ENCODE measurements around the gene SLC22A5.
A peak's percentile ranks its signal among the peaks of the same experiment; 100 is the strongest.

The SLC22A5 gene

DNA sequence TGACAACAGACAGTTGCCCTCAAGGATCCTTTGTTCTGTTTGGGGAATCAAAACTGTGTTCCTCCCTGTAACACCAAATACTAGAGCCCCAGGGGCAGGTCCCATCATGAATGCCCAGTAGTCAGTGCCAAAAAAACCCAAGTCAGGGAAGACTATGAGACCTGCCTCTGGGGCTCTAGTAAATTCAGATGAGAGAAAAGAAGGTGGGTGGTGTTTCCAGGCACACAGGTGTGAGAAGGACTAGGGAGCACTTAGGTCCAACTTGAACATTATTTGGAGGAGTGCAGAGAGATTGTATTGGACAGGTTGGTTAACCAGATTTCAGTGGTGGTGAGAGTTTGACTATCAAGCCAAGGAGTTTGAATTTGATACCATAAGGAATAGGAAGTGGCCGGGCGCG lies 52.0 kb downstream of the SLC22A5 start:
- Mint-ChIP-seq H3K36me3 (ENCODE audit: low read depth) (no peaks in the 10 kb centered on the region), H3K4me3 (no peak overlapping the region), H3K4me1 (peaks cover 30% of the 10 kb centered on the region), H3K9me3 (no peaks in the 10 kb centered on the region), H3K27ac (peak overlapping the region in 1 of 3 experiments; percentile 78), H3K27me3 (ENCODE audit: low read depth) (peaks cover 3% of the 10 kb centered on the region)
- TF ChIP-seq, protein P1, sequence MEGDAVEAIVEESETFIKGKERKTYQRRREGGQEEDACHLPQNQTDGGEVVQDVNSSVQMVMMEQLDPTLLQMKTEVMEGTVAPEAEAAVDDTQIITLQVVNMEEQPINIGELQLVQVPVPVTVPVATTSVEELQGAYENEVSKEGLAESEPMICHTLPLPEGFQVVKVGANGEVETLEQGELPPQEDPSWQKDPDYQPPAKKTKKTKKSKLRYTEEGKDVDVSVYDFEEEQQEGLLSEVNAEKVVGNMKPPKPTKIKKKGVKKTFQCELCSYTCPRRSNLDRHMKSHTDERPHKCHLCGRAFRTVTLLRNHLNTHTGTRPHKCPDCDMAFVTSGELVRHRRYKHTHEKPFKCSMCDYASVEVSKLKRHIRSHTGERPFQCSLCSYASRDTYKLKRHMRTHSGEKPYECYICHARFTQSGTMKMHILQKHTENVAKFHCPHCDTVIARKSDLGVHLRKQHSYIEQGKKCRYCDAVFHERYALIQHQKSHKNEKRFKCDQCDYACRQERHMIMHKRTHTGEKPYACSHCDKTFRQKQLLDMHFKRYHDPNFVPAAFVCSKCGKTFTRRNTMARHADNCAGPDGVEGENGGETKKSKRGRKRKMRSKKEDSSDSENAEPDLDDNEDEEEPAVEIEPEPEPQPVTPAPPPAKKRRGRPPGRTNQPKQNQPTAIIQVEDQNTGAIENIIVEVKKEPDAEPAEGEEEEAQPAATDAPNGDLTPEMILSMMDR (IDR thresholded peaks at IDR 0.05; ENCODE audit: unreplicated experiment in 3 of 3) = no peak

- no peak overlapping the region for H3K27ac Mint-ChIP-seq
- peaks cover 3% of the 10 kb centered on the region for H3K27me3 Mint-ChIP-seq (ENCODE audit: low read depth)
- H3K36me3 Mint-ChIP-seq (ENCODE audit: low read depth) = no peaks in the 10 kb centered on the region
- peaks cover 30% of the 10 kb centered on the region for H3K4me1 Mint-ChIP-seq
- H3K4me3 Mint-ChIP-seq = no peak overlapping the region
- H3K9me3 Mint-ChIP-seq = no peaks in the 10 kb centered on the region
- TF ChIP-seq, protein P1 (IDR thresholded peaks at IDR 0.05; ENCODE audit: unreplicated experiment in 3 of 3) = no peak
Measured at GRCh38 chr5:132422720-132423437, 53.4 kb downstream of the SLC22A5 start.

GRCh38 chr5:132423438-132423898 lies 54.0 kb downstream of the SLC22A5 start:
- H3K4me3 Mint-ChIP-seq = no peak overlapping the region
- peaks cover 36% of the 10 kb centered on the region for H3K4me1 Mint-ChIP-seq
- TF ChIP-seq, protein P1 (IDR thresholded peaks at IDR 0.05; ENCODE audit: unreplicated experiment in 3 of 3) = no peak
- no peaks in the 10 kb centered on the region for H3K27me3 Mint-ChIP-seq (ENCODE audit: low read depth)
- no peaks in the 10 kb centered on the region for H3K36me3 Mint-ChIP-seq (ENCODE audit: low read depth)
- no peak overlapping the region for H3K27ac Mint-ChIP-seq
- no peaks in the 10 kb centered on the region for H3K9me3 Mint-ChIP-seq

DNA sequence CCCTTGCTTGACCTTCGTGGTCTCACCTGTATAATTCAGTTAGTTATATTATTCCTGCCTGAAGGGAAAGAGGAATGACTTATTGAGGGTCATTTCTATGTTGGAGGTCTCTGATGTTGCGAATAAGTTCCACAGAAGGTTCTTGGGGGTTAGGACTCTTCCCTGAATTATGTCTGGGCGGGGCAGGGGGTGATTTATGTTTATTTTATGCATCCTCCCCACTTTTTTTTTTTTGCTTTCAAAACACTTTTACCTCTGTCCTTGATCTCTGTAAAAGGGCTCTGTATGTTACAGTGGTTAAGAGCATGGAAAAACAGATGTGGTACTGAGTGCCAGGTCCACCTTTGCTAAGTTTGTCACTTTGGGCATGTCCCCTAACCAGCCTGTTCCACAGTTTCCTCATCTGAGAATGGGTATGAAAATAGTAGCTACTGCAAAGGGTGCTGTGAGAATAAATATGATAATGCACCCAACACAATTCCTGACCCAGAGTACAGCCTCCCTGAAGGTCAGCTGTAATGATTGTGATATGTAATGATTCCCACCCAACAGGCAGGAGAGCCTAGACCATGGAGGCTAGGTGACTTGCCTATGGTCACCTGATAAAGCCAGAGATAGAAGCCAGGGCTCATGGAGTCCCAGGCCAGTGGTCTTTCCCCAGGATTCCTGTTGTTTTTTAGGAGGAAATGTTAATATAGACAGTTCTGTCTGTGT lies 54.8 kb downstream of the SLC22A5 start:
- Mint-ChIP-seq H3K27ac (no peak overlapping the region), H3K4me3 (no peak overlapping the region), H3K9me3 (no peaks in the 10 kb centered on the region), H3K36me3 (ENCODE audit: low read depth) (no peaks in the 10 kb centered on the region), H3K4me1 (peaks cover 37% of the 10 kb centered on the region), H3K27me3 (ENCODE audit: low read depth) (no peaks in the 10 kb centered on the region)
- TF ChIP-seq, protein P1 (IDR thresholded peaks at IDR 0.05; ENCODE audit: unreplicated experiment in 3 of 3) = no peak

- TF ChIP-seq, protein P1 (IDR thresholded peaks at IDR 0.05; ENCODE audit: unreplicated experiment in 3 of 3) = no peak
- peak overlapping the region in 1 of 3 experiments; percentile 60 for H3K27ac Mint-ChIP-seq
- H3K4me3 Mint-ChIP-seq = no peak overlapping the region
- H3K36me3 Mint-ChIP-seq (ENCODE audit: low read depth) = no peaks in the 10 kb centered on the region
- H3K9me3 Mint-ChIP-seq = no peaks in the 10 kb centered on the region
- no peaks in the 10 kb centered on the region for H3K27me3 Mint-ChIP-seq (ENCODE audit: low read depth)
- peaks cover 28% of the 10 kb centered on the region for H3K4me1 Mint-ChIP-seq
Measured at GRCh38 chr5:132425009-132425937, 55.8 kb downstream of the SLC22A5 start.

All from nephron (organoid).